ENCODE measurements around the gene CACNA1C.
A peak's percentile ranks its signal among the peaks of the same experiment; 100 is the strongest.
"Not testable (repeated sequence)": the region's sequence is repeated elsewhere in the genome, so short reads cannot be mapped to it uniquely, and the experiment has no call there.

CACNA1C gene

DNA sequence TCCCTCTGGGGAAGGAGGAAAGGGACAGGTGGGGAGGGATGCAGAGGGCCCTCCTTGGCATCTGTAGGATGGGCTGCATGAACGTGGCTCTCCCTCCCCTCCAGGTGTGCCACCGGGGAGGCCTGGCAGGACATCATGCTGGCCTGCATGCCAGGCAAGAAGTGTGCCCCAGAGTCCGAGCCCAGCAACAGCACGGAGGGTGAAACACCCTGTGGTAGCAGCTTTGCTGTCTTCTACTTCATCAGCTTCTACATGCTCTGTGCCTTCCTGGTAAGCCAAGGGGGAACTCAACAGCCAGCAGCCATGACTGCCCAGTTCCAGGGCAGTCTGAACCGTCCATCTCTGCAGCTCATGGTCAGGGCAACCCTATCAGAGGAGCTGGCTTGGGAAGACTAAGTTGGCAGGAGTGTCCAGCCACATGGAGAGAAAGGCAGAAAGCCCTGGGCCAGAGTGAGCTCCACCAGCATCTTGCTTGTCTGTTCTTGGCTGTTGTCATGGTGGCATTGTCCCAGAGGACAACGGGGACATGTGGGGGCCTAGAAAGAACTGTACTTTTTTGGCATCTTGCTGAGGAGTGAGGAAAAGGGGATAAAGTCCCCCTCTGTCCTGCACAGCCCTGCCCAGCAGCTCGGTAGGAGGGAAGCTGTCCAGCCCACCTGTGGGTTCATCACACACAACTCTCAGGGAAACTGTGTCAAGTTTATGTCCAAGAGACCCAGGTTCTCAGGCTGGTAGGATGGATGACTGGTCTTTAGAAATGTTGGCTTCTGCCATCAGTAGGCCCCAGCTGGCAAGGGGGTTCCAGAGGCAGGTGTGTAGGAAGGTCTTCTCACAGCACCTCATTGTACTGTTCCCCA lies 612.2 kb downstream of the CACNA1C start:
- no peak for DNase-seq

DNA sequence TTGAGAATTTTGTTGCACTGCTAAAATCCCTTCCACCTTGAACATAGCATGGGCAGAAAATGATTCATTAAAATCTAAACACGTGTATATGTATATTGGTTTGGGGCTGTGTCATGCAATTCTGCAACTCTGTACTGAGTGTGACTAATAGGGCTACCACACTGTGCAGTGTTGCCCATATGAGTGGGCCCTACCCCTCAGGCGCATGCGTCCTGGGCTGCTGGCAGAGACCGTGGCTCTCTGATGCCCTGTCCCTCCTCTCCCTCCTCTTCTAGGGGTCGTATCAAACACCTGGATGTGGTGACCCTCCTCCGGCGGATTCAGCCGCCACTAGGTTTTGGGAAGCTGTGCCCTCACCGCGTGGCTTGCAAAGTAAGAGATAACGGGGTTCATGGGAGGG lies 613.6 kb downstream of the CACNA1C start:
- DNase-seq = no peak

DNA sequence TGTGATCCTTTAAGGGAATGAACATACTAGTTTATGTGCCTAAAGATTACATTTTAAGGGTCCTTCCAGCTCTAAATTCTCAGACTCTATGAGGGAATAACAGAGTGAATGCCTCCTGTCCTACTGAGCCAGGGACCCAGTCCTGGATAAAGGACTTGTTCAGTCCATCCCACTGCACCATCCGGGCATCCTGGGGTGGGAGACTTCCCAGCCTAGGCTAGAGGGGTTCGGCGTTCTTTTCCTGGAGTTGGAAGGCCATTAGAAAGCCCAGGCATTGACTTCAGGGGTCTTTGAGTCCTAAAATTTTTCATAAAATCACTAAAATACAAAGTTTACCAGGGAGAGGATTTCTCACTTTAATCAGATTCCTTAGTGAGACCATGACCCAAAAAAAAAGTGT lies 614.1 kb downstream of the CACNA1C start:
- DNase-seq = no peak

DNA sequence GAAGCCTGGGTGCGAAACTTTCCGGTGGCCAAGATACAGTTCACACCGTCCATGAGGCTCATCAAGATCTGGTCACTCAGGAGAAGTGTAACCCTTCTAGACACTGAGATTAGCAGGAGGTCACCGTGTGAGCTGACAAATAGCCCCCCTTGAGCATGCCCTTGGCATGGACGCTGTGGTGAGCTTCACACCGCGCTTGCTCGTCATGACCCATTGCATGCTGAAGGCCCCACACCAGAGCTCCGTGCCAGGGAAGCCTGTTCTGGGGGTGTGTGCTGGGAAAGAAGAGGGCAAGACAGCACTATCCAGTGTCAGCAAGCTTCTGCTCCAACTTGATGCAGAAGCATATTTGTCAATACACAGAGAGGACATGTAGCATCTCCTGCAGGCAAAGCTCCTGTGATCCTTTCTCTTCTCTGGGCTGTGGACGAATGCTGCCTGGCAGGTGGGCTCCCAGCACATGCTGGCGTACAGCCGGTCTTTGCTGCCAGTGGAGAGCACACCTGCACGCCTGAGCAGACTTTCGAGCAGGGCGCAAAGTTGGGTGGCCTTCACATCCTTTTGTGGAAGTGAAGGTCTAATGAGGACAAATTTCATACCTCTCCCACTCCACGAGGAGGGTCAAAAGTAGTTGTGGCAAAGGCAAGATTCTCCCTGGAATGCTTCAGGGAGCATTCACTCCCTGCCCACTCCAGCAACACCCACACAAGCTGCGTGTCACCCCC lies 615.1 kb downstream of the CACNA1C start:
- DNase-seq = no peak

DNA sequence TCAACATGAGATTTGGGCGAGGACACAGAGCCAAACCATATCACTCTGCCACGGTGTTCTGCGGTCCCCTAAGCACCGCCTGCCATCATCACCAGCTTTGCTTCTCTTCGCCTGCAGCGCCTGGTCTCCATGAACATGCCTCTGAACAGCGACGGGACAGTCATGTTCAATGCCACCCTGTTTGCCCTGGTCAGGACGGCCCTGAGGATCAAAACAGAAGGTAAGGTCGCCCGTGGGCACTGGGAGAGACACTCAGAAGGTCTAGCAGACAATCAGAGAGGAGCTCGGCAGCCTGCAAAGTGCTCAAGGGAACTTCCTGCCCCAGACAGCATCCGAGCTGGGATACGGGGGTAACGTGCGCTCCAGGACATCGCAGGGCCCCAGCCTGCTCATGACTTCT lies 616.0 kb downstream of the CACNA1C start:
- DNase-seq = no peak

DNA sequence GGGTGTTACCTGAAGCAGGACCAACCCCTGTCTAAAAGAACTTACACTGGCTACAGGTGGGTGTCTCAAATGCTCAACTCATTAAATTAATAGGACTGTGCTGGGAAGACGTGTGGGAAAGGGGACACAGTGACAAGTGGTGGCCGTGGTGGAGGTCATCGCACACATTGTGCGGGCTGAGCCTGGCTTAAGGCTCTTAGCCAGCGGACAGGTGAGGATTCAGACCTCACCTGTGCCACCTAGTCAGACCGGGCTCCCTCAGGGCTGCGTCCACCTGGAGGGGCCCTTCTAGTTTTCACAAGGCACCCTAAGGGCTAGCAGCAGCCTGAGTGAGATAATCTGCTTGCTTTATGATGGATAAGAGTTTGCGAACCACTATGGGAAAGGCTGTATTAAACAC lies 616.8 kb downstream of the CACNA1C start:
- no peak for DNase-seq

DNA sequence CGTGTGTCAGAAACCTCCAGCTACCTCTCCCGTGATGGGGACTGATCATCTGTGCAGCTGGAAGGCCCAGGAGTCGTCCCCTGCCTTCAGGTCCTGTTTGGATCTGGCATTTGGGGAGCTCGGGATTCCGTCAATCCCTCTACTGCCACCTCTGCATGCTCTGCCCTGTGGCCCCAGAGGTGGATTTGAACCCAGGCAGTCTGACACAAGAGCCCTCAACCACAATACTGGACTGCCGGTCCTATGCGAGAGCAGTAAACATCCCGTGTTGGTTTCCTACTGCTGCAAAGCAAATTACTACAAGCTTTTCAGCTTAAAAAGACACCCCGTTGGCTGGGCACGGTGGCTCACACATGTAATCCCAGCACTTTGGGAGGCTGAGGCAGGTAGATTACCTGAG lies 620.1 kb downstream of the CACNA1C start:
- no peak for DNase-seq

DNA sequence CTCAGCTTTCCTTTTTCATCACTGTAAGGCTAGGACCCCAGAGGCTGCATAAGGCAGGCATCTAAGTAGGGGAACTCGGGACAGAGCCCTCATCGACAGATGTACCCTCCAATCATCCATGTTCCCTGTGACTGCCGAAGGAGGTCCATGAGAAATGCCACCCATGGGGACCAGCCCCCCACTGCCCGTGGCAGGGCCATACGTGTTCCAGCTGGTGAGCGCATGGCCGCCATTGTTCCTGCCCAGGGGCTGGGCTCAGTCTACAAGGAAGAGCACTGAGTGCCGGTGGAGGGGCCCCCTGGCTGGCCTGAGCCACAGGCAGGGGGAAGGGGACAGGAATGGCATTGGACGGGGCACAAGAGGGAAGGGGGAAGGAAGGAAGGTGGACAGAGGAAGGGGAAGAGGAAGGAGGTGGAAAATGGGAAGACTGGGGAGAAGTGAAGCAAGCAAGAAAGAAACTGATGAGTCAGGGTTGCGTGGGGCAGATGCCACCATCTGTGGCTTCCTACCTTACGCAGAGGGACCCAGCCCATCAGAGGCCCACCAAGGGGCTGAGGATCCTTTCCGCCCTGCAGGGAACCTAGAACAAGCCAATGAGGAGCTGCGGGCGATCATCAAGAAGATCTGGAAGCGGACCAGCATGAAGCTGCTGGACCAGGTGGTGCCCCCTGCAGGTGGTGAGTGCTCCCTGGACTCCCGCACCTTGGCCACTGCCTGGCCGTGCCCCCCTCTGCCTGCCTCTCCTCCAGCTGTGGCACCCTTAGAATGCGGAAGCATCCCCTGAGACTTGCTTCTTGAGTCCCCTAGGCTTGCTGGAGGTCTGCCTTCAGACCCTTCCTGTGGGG lies 621.4 kb downstream of the CACNA1C start:
- no peak for DNase-seq

DNA sequence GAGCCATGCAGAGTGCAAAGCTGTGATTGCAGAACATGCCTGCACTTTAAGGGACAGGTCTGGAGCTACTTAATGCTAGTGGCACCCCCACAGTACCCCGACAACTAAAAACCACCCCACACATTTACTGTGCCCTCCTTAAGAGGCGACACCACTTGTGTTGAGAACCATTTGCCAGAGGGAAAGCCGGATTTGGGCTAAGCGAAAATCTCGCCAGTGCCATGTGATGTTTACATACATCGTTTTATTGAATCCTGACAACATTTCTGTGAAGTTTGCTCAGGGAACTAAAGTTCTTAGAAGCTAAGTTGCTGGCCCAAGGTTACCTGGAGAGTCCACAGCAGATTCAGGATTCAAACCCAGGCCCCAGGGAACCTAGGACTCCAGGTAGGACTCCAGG lies 623.0 kb downstream of the CACNA1C start:
- DNase-seq = no peak

DNA sequence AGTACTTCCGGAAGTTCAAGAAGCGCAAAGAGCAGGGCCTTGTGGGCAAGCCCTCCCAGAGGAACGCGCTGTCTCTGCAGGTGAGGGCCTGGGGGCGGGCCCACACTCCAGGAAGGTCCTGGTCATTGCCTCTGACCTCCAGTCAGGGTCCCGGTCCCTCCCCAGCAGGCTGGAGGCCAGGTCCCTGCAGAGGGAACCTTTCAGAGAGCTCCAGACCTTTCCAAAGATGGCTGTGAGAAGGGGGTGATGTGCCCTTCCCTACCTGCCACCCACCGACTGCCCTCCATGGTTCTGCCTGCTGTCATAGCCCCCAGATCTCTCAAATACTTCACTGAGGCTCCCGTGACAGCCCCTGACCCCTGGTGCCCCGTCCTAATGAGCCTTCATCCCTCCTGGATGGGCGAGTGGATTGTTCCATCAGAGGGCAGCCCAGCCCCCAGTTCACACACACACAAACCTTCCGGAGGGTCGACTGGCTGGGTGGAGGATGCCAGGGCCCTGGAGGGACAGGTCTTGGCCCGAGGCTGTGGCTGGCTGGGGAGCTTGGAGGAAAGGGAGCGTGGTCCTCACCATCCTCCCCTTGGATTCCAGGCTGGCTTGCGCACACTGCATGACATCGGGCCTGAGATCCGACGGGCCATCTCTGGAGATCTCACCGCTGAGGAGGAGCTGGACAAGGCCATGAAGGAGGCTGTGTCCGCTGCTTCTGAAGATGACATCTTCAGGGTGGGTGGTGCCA lies 624.5 kb downstream of the CACNA1C start:
- no peak for DNase-seq

DNA sequence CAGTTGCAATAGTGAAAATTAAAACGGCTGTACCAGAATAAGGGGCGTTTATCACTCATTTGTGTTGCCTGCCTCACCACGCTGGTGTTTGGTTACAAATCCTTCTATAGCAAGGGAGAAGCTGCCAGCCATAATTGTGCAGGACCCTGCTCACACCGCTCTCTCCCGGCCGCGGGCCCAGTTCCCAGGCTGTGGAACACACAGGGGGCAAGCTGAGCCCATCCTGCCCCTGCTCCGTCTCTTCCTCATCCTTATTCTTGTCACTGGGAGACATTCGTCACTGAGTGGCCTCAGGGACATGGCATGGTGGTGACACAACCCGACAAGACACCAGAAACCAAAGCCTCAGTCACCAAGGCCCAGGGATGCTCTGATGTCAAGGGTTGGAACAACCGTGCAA lies 625.6 kb downstream of the CACNA1C start:
- DNase-seq = no peak

DNA sequence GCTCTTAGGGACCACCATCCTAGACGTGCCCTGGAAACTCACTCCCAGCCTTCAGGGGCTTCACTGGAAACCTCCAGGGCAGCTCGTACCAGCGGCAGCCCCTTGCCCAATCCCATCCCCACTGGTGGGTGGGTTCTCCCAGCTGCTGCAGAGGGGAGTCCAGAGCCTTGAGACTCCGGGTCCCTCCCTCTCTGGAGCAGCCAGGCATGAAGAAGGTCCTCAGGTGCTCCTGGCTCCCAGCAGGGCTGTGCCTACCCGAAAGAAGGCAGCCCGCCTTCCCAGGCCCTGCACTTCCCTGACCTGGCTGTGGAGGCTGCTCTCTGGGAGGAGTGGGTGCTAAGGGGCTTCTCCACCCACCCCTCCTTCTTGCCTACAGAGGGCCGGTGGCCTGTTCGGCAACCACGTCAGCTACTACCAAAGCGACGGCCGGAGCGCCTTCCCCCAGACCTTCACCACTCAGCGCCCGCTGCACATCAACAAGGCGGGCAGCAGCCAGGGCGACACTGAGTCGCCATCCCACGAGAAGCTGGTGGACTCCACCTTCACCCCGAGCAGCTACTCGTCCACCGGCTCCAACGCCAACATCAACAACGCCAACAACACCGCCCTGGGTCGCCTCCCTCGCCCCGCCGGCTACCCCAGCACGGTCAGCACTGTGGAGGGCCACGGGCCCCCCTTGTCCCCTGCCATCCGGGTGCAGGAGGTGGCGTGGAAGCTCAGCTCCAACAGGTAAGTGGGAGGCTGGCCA lies 626.5 kb downstream of the CACNA1C start:
- DNase-seq = no peak

DNA sequence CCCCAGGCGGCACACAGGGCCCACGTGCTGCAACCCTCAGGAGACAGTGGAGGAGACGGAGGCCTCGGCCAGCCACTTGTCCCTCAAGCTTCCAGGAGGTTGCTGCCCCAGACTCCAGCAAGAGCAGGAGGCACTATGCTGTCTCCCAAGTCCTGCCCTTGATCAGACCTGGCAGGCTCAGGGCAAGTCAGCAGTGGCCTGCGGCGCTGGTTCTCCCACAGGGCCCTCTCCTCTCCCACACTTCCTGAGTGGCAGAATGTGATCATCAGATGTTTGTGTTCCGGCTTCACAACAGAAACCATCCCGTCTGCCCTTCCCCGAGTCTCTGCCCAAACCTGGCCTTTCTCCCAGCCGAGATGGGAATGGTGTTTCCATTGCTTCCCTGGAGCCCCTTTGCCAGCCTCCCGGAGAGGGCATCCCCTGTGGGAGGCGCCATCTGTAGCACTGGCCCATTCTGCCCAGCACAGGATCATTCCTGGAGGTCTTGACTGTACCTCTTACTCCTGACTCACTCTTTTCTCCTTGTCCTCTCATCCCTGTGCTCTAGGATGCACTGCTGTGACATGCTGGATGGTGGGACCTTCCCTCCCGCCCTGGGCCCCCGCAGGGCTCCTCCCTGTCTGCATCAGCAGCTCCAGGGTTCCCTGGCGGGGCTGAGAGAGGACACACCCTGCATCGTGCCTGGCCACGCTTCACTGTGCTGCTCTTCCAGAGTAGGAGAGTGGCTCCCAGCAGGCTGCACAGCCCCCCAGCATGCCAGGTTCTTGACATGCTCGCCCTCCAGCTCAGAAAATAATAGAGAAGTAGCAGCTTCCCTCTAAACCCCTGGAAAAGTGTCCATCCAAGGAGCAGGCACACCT lies 627.3 kb downstream of the CACNA1C start:
- DNase-seq = no peak

DNA sequence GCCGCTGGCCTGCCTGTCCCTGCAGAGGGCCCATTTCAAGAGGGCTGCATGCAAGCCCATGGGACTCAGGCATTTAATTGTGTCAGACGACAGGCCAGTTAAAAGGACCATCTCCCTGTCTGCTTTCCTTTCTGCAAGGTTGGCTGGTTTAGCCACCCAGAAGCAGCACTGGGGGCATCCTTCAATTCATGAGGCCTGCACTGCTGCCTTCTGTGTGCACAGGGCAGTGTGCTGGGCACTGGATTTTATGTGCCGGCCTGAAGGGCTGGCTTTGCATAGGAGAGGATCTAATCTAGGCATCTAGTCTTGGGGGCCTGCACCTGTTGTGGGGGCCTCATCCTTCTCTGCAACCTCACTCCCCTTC lies 627.9 kb downstream of the CACNA1C start:
- no peak for DNase-seq

DNA sequence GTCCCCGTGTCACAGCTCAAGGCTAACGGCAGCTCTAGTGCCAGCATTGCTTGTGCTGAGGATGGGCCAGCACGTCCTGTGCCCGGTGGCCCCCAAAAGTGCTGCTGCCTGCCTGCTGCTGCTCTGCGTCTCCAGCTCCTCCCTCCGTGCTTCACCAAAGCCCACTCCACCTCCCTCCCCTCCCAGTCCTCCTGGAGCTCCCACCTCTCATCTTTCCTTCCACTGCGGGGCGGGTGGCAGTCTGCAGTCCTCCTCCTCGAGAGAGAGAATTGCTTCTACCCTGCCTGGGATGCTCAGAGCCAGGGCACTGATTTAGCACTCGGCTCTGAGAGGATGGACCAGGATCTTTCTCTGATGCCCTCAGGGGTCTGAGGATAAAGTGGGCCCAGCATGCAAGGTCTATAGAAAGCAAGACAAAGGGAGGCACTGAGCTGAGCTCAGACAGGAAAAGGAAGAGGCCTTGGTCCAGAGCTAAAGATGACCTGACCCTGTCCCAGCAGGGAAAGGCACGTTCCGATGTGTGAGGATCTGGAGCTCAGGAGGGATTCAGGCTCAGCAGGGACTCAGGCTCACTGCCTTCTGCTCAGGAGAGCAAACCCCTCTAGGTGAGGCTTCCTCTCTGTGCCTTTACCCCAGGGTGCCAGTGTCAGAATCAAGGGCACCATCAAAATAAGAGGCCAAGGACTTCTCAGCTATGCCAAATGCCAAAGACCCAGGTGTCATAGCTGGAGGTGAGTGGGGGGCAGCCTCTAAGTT lies 628.8 kb downstream of the CACNA1C start:
- no peak for DNase-seq

DNA sequence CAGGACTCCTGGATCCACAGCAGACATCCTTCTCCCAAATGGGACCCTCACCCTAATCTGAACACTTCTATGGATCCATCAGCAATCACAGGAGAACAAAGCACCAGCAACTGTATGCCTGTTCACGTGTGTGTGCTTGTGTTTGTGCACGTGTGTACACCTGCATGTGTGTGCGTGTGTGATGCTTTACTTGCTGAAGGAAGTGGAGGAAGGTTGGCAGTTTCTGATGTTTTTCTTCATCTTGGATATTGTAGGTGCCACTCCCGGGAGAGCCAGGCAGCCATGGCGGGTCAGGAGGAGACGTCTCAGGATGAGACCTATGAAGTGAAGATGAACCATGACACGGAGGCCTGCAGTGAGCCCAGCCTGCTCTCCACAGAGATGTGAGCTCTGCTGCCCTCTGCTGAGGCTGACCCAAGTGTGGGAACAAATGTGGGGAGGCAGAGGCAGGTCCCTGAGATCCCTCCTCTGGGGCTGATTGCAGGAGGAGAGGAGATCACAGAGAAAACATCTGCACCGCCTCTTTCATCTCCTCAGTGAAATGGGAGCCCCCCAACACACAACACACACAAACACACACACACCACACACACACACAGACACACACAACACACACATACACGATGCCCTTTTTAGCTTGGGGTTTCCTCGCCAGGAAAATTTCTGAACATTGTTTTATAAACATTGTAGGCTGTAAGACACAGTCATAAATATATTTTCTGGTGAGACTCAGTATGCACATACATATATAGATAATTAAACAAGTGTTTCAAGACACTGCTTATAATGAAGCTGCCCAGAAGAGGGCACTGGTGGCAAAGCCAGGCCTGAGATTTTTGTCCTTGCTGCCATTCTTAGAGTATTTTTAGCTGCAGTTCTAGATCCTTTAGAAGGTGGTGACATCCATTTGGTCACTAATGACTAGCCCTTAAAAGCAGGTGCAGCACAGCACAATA lies 629.8 kb downstream of the CACNA1C start:
- peak; percentile 9 for DNase-seq

DNA sequence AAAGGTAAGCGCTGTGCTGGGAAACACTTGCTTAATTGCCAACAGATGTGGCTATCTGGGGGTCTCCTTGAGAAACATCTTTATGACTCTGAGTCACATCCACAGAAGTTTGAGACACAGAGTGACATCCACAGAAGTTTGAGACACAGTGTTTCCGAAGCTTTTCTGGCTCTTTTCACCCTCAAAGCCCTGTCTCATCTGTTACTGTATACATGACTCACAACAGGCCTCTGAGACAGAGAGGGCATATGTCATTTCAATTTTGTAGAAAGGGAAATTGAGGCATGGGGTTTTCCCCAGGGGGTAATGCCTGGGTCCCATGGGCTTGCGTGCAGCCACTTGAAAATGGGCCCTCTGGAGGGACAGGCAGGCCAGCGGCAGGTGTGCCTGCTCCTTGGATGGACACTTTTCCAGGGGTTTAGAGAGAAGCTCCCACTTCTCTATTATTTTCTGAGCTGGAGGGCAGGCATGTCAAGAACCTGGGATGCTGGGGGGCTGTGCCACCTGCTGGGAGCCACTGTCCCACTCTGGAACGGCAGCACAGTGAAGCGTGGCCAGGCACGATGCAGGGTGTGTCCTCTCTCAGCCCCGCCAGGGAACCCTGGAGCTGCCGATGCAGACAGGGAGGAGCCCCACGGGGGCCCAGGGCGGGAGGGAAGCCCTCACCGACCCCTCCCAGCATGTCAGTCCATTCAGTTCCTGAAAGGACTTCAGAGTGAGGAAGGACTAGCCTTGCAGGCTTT lies 630.7 kb downstream of the CACNA1C start:
- no peak for DNase-seq

DNA sequence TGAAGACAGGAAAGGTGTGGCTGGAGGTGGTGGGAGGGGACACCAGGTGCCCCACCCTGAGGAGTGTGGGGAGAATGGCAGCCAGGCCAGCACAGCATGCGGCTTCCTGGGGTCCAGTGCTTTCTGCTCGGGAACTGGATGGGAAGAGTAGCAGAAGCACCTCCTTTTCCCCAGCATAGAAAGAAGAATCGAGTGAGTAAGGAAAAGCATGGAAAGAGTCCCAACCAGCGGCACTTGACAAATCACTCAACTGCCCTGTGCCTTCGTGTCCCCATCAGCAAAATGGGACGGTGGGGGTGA lies 631.2 kb downstream of the CACNA1C start:
- DNase-seq = not testable (repeated sequence)
